ENCODE measurements around the gene RASSF5. TPM values are rescaled to one million over a fixed set of nuclear protein-coding genes. Genes with fewer than 3 reads are reported as not detected.

The RASSF5 gene
- total RNA-seq, 4 donors from 2014 or later, result 4.6 to 14.0 (median 7.8) TPM

GRCh38 chr1:206497363-206497762 lies 10.0 kb upstream of the RASSF5 start:
- Histone ChIP-seq H3K27ac (no peak overlapping the region), H3K4me3 (no peak overlapping the region), H3K27me3 (no peaks in the 10 kb centered on the region), H3K4me1 (peaks cover 0 to 20% (median 3%) of the 10 kb centered on the region in 4 donors), H3K9me3 (no peaks in the 10 kb centered on the region), H3K36me3 (peaks cover 0 to 7% (median 0%) of the 10 kb centered on the region in 4 donors)
- intact Hi-C loops (cut with DNase I; ENCODE audit: low total_unique reads) (no loop called here), in situ Hi-C loops (cut with MboI; ENCODE audit: low pct_ligation_motif_present in 1 of 4, low pct_unique_long_range_greater_than_20kb in 1 of 4, low sequenced_read_pairs in 3 of 4) (loop anchor here in 1 of 4 donors (25.0 kb wide), 1 partner anchor 90 kb away; no protein-coding TSS in a partner anchor)
- DNase-seq, result no peak
- 33 to 63% methylated on average over 3 to 4 of the region's 4 CpGs for WGBS, 2 donors (ENCODE audit: low coverage in 1 of 2)
- TF ChIP-seq CTCF (IDR thresholded peaks at IDR 0.05), result no peak
- TF ChIP-seq POLR2AphosphoS5 (IDR thresholded peaks at IDR 0.05), result no peak
- no peak for TF ChIP-seq POLR2A (IDR thresholded peaks at IDR 0.05)
- no peak for TF ChIP-seq EP300 (IDR thresholded peaks at IDR 0.05; ENCODE audit: low read depth)

GRCh38 chr1:206497774-206498173 lies 9.6 kb upstream of the RASSF5 start:
- H3K27ac ChIP-seq, result no peak overlapping the region
- WGBS, 2 donors (ENCODE audit: low coverage in 1 of 2), result 82 to 90% methylated on average over 1 to 3 of the region's 3 CpGs

GRCh38 chr1:206498685-206499084 lies 8.6 kb upstream of the RASSF5 start:
- no peaks in the 10 kb centered on the region for H3K9me3 ChIP-seq
- peaks cover 0 to 20% (median 3%) of the 10 kb centered on the region in 4 donors for H3K4me1 ChIP-seq
- TF ChIP-seq POLR2AphosphoS5 (IDR thresholded peaks at IDR 0.05) (no peak), POLR2A (IDR thresholded peaks at IDR 0.05) (no peak), EP300 (IDR thresholded peaks at IDR 0.05; ENCODE audit: low read depth) (no peak), CTCF (IDR thresholded peaks at IDR 0.05) (no peak)
- intact Hi-C loops (cut with DNase I; ENCODE audit: low total_unique reads), result no loop called here
- DNase-seq, result no peak
- in situ Hi-C loops (cut with MboI; ENCODE audit: low pct_ligation_motif_present in 1 of 4, low pct_unique_long_range_greater_than_20kb in 1 of 4, low sequenced_read_pairs in 3 of 4), result loop anchor here in 1 of 4 donors (25.0 kb wide), 1 partner anchor 89 kb away; no protein-coding TSS in a partner anchor
- no peak overlapping the region for H3K27ac ChIP-seq
- peaks cover 0 to under 1% (median 0%) of the 10 kb centered on the region in 4 donors for H3K36me3 ChIP-seq
- 73 to 82% methylated on average over 2 of the region's 2 CpGs for WGBS, 2 donors (ENCODE audit: low coverage in 1 of 2)
- H3K27me3 ChIP-seq, result no peaks in the 10 kb centered on the region
- no peak overlapping the region for H3K4me3 ChIP-seq

More at GRCh38 chr1:206497774-206498173, 9.6 kb upstream of the RASSF5 start:
- in situ Hi-C loops (cut with MboI; ENCODE audit: low pct_ligation_motif_present in 1 of 4, low pct_unique_long_range_greater_than_20kb in 1 of 4, low sequenced_read_pairs in 3 of 4), result loop anchor here in 1 of 4 donors (25.0 kb wide), 1 partner anchor 90 kb away; no protein-coding TSS in a partner anchor
- TF ChIP-seq CTCF (IDR thresholded peaks at IDR 0.05) (no peak), POLR2AphosphoS5 (IDR thresholded peaks at IDR 0.05) (no peak), EP300 (IDR thresholded peaks at IDR 0.05; ENCODE audit: low read depth) (no peak), POLR2A (IDR thresholded peaks at IDR 0.05) (no peak)
- no peak for DNase-seq
- no peak overlapping the region for H3K4me3 ChIP-seq
- H3K9me3 ChIP-seq, result no peaks in the 10 kb centered on the region
- peaks cover 0 to 20% (median 3%) of the 10 kb centered on the region in 4 donors for H3K4me1 ChIP-seq
- H3K27me3 ChIP-seq, result no peaks in the 10 kb centered on the region
- intact Hi-C loops (cut with DNase I; ENCODE audit: low total_unique reads), result no loop called here
- peaks cover 0 to 7% (median 0%) of the 10 kb centered on the region in 4 donors for H3K36me3 ChIP-seq

GRCh38 chr1:206500046-206500445 lies 7.3 kb upstream of the RASSF5 start:
- TF ChIP-seq POLR2A (IDR thresholded peaks at IDR 0.05) (no peak), CTCF (IDR thresholded peaks at IDR 0.05) (no peak), POLR2AphosphoS5 (IDR thresholded peaks at IDR 0.05) (no peak), EP300 (IDR thresholded peaks at IDR 0.05; ENCODE audit: low read depth) (no peak)
- H3K27ac ChIP-seq, result no peak overlapping the region
- intact Hi-C loops (cut with DNase I; ENCODE audit: low total_unique reads), result no loop called here
- H3K27me3 ChIP-seq, result no peaks in the 10 kb centered on the region
- no peak overlapping the region for H3K4me3 ChIP-seq
- in situ Hi-C loops (cut with MboI; ENCODE audit: low pct_ligation_motif_present in 1 of 4, low pct_unique_long_range_greater_than_20kb in 1 of 4, low sequenced_read_pairs in 3 of 4), result no loop called here
- WGBS, 2 donors (ENCODE audit: low coverage in 1 of 2), result 60 to 96% methylated on average over 1 to 3 of the region's 3 CpGs
- no peaks in the 10 kb centered on the region for H3K9me3 ChIP-seq
- peaks cover 0 to 25% (median 3%) of the 10 kb centered on the region in 4 donors for H3K4me1 ChIP-seq
- DNase-seq, result no peak
- no peaks in the 10 kb centered on the region for H3K36me3 ChIP-seq

All from transverse colon (tissue), 4 donors.